HepG2 (cell line): Measurements from ENCODE around the gene M1AP. TPM values are rescaled to one million over a fixed set of nuclear protein-coding genes. Genes with fewer than 3 reads are reported as not detected.
A peak's percentile ranks its signal among the peaks of the same experiment; 100 is the strongest.

Experiments used
- ATAC-seq: fragments of 200-7000 bp; cut with Tn5 transposase; 3 replicates; pipeline ENCODE4 v1.9.1; 2020; ENCODE audit warnings: mild to moderate bottlenecking, moderate library complexity
- BruUV-seq: library from RNA; stranded (reverse); fragments of 400-500 nt; replicated peaks from 2 replicates; lab custom pipeline; 2021; lab: Mats Ljungman, UMichigan
- CTCF ChIA-PET: fragments of 300-600 bp; formaldehyde crosslinking; extraction: SDS; loops from one replicate; lab custom pipeline; 2021; ENCODE audit warnings: low total read pairs, inconsistent platforms, low intra/inter-chr PET ratio; lab: Yijun Ruan, JAX
- POLR2A ChIA-PET: fragments of 350-600 bp; sonication (Branson Sonifier 250); formaldehyde crosslinking; loops from one replicate; lab custom pipeline; 2020; ENCODE audit warnings: antibody characterized with exemption, inconsistent platforms; lab: Yijun Ruan, JAX
- DNase-seq: peaks from one replicate; pipeline ENCODE4 v3.0.0-alpha.2; 2015; ENCODE audit warnings: low spot score
- FAIRE-seq: peaks from 3 replicates; lab custom pipeline; 2011; peaks lifted over from hg19 to GRCh38; lab: Jason Lieb, UNC
- H2AFZ ChIP-seq: one replicate; pipeline ENCODE4 v1.6.1; 2011; ENCODE audit warnings: low read length, inconsistent platforms
- H3K27ac ChIP-seq: fragments of 300-600 bp; 3 replicates; pipeline ENCODE4 v1.8.0; 2011; ENCODE audit warnings: mixed run types, mild to moderate bottlenecking, mixed read lengths, low read length, inconsistent platforms; ENCODE audit not compliant: insufficient read depth; ENCODE audit errors: extremely low read length
- H3K27me3 ChIP-seq, 2 experiments: fragments of 200-600 bp in 1 of 2; 2 replicates in 1 of 2; 3 replicates in 1 of 2; pipeline versions ENCODE4 v1.6.0 to v1.8.0; 2011; ENCODE audit warnings: low read length in 2 of 2, mild to moderate bottlenecking in 2 of 2, moderate library complexity in 2 of 2, inconsistent platforms in 1 of 2; ENCODE audit not compliant: insufficient read depth in 2 of 2, control insufficient read depth in 1 of 2
- H3K36me3 ChIP-seq, 2 experiments: fragments of 200-600 bp in 1 of 2; replicated peaks in 1 of 2; 2 replicates in 1 of 2; 3 replicates in 1 of 2; pipeline versions ENCODE4 v1.5.1 to v1.8.0; 2011; ENCODE audit warnings: low read length in 2 of 2, inconsistent platforms in 1 of 2; ENCODE audit not compliant: insufficient read depth in 2 of 2, control insufficient read depth in 1 of 2
- H3K4me1 ChIP-seq: 2 replicates; pipeline ENCODE4 v1.5.1; 2012; ENCODE audit warnings: low read length, inconsistent platforms; ENCODE audit not compliant: insufficient read depth
- H3K4me2 ChIP-seq: 2 replicates; pipeline ENCODE4 v1.6.0; 2011; ENCODE audit warnings: low read depth, low read length, inconsistent platforms
- H3K4me3 ChIP-seq, 3 experiments: fragments of 200-600 bp in 1 of 3; sonication (generic), shearing (Covaris generic) in 1 of 3; replicated peaks in 1 of 3; 2 replicates each; pipeline ENCODE4 v1.5.1; 2011 to 2016; ENCODE audit warnings: low read length in 3 of 3, inconsistent platforms in 2 of 3, low read depth in 2 of 3, mild to moderate bottlenecking in 2 of 3, control low read depth in 1 of 3, mixed read lengths in 1 of 3; ENCODE audit not compliant: insufficient read depth in 1 of 3
- H3K79me2 ChIP-seq: one replicate; pipeline ENCODE4 v1.6.1; 2011; ENCODE audit warnings: low read length, inconsistent platforms; ENCODE audit not compliant: insufficient read depth
- H3K9ac ChIP-seq: 2 replicates; pipeline ENCODE4 v1.6.0; 2011; ENCODE audit warnings: mild to moderate bottlenecking, low read depth, low read length, inconsistent platforms; ENCODE audit not compliant: insufficient read depth
- H3K9me3 ChIP-seq: 2 replicates; pipeline ENCODE4 v1.5.1; 2012; ENCODE audit warnings: mild to moderate bottlenecking, low read length
- H4K20me1 ChIP-seq: 2 replicates; pipeline ENCODE4 v1.6.0; 2011; ENCODE audit warnings: inconsistent platforms, mild to moderate bottlenecking, low read length, moderate library complexity; ENCODE audit not compliant: insufficient read depth
- ELF1 ChIP-seq: sonication (generic); formaldehyde crosslinking; IDR thresholded peaks from 2 replicates; pipeline ENCODE4 v1.4.0; 2020; ENCODE audit warnings: missing genetic modification reagents
- GABPA ChIP-seq, 2 experiments: IDR thresholded peaks; 2 replicates each; pipeline ENCODE4 v1.6.1; 2011 to 2016; ENCODE audit warnings: low read depth in 2 of 2, low read length in 1 of 2, missing biosample characterization in 1 of 2, missing genetic modification characterization in 1 of 2
- GABPB1 ChIP-seq: IDR thresholded peaks from 2 replicates; pipeline ENCODE4 v1.6.1; 2016; ENCODE audit warnings: mild to moderate bottlenecking, missing genetic modification reagents, moderate library complexity, missing compliant biosample characterization
- KAT7 ChIP-seq: IDR thresholded peaks from 2 replicates; pipeline ENCODE4 v1.6.1; 2018; ENCODE audit warnings: borderline replicate concordance, missing compliant biosample characterization
- MYC ChIP-seq: sonication (generic); formaldehyde crosslinking; IDR thresholded peaks from 2 replicates; pipeline ENCODE4 v1.9.0; 2021; ENCODE audit warnings: missing genetic modification reagents, borderline replicate concordance
- TOE1 ChIP-seq: sonication (generic); formaldehyde crosslinking; IDR thresholded peaks from 2 replicates; pipeline ENCODE4 v1.4.0; 2020; ENCODE audit warnings: mild to moderate bottlenecking, missing genetic modification reagents
- WGBS: methylation state at CpG from one replicate; pipeline ENCODE4 v1.1.6; 2017; ENCODE audit warnings: low lambda C conversion rate; 5-methylcytosine and 5-hydroxymethylcytosine counted together
- in situ Hi-C: cut with HindIII; loops from 2 replicates; pipeline ENCODE4 v1.10.0; 2017; ENCODE audit warnings: low pct_unique_long_range_greater_than_20kb; ENCODE audit not compliant: extremely low pct_ligation_motif_present
- intact Hi-C: fragments of 100-400 bp; cut with micrococcal nuclease; formaldehyde crosslinking; loops from one replicate; pipeline ENCODE4 v1.10.0; 2022; ENCODE audit not compliant: unreplicated experiment
- polyA plus RNA-seq, 8 experiments: library from polyadenylated mRNA; depleted of rRNA in 3 of 8; stranded (reverse) in 7 of 8; unstranded in 1 of 8; fragments of >200 nt; fragmentation: Illumina TruSeq in 4 of 8; extraction: Trizol in 4 of 8; gene quantifications; 2 replicates each; pipeline versions ENCODE4 v1.2.1 to v1.2.3, GENCODE V29; 2011 to 2016; ENCODE audit warnings: low read depth in 4 of 8, missing spikeins in 1 of 8, mixed read lengths in 1 of 8; ENCODE audit not compliant: insufficient read depth in 1 of 8
- total RNA-seq, 5 experiments: library from RNA; depleted of rRNA; stranded (reverse); fragments of >200 nt; fragmentation: Illumina TruSeq; extraction: Trizol; gene quantifications; 2 replicates each; pipeline ENCODE4 v1.2.3, GENCODE V29; 2016; ENCODE audit warnings: low read depth in 1 of 5

The M1AP gene
- total and polyA plus RNA-seq, 2 of the 13 experiments (the other 11 are each of a cell fraction or from before 2014, with no cell fraction given), result not detected

DNA sequence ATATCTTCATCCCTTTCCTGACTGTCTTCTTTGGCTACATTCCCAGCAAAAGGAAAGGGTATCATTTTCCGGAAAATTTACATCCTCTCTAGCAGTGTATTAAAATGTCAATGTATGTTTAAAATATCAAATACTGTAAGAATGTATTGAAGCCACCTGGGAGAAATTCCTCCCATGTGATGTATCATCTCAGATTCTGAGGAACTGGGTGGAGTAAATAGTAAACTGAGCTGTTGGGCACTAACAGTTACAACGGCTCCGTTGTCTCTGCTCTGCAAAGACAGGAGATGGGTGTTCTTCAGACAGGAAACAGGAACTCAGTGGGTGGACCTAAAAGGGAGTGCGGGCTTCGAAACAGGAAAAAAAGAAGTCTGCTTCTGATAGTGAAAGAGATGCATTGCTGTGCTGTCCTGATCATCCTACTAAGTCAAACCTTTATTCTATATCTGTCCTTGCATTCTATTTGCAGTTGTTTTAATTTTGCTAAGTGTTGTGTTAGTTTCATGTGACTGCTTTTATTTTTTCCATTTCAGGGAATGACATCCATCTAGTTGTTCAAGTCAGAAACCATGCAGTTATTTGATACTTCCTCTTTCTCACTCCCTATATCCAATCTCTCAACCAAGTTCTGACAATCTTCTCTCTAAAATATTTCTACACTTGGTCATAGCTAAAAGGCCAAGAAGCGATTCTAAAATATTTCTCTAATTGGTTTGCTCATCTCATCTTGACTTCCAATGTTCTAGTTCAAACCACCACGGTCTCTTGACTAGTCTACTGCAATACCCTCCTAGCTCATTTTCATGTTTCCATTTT, 74.2 kb downstream of the M1AP start:
- Histone ChIP-seq H3K27ac (no peak overlapping the region), H3K9me3 (no peaks in the 10 kb centered on the region), H4K20me1 (no peaks in the 10 kb centered on the region), H2AFZ (no peak overlapping the region), H3K4me1 (peaks cover 12% of the 10 kb centered on the region), H3K36me3 (no peaks in the 10 kb centered on the region), H3K4me2 (peak overlapping the region; percentile 1; the same call in 1 of the 2 replicates), H3K79me2 (no peaks in the 10 kb centered on the region), H3K27me3 (peaks cover 0 to 30% of the 10 kb centered on the region in 2 experiments), H3K4me3 (no peak overlapping the region), H3K9ac (no peak overlapping the region)
- BruUV-seq, result no TSS peak
- POLR2A ChIA-PET, result interaction anchor here (0.8 to 2.1 kb wide), 2 partner anchors 24 to 44 kb away, joined by 3 to 7 read pairs; partner anchors contain the start of genes AUP1 and HTRA2
- DNase-seq (no peak), ATAC-seq (peak; percentile 45; the same call in 2 of the 3 replicates), FAIRE-seq (no peak)
- intact Hi-C loops, result no loop called here
- 42% methylated on average over 7 of the region's 7 CpGs for WGBS
- CTCF ChIA-PET, result no interaction called here
- TF ChIP-seq GABPA (IDR thresholded peaks at IDR 0.05; ENCODE audit: low read depth, low read length), result peak; percentile 31; the same call in 1 of the 2 replicates
- TF ChIP-seq GABPA (CRISPR knock-in tag; IDR thresholded peaks at IDR 0.05; ENCODE audit: low read depth), result peak; percentile 88
- TF ChIP-seq TOE1 (CRISPR knock-in tag), result no peak
- TF ChIP-seq ELF1 (CRISPR knock-in tag), result 0 out of 2 replicates have a peak, but pooled peaks have one; percentile 29
- no peak for TF ChIP-seq KAT7
- peak; percentile 50 for TF ChIP-seq GABPB1 (CRISPR knock-in tag)
- TF ChIP-seq MYC (CRISPR knock-in tag), result no peak
- in situ Hi-C loops, result no loop called here
